A549 (cell line): ENCODE measurements around the gene SRRM1. TPM values are rescaled to one million over a fixed set of nuclear protein-coding genes. Genes with fewer than 3 reads are reported as not detected.

ENCODE experiments used
- ATAC-seq, 2 experiments: fragments of 200-7000 bp in 1 of 2; fragments of >200 bp in 1 of 2; cut with Nextera tagmentation in 1 of 2; cut with Tn5 transposase in 1 of 2; 3 replicates each; pipeline versions ENCODE4 v1.8.0 to v1.9.1; 2018 to 2020; ENCODE audit warnings: mild to moderate bottlenecking in 1 of 2, moderate library complexity in 1 of 2
- CTCF ChIA-PET: fragments of 300-600 bp; sonication (Branson Sonifier 250); formaldehyde crosslinking; extraction: SDS; loops from one replicate; lab custom pipeline; 2021; ENCODE audit warnings: antibody characterized with exemption, inconsistent platforms; lab: Yijun Ruan, JAX
- POLR2A ChIA-PET: fragments of 350-600 bp; formaldehyde crosslinking; extraction: SDS; loops from one replicate; lab custom pipeline; 2021; ENCODE audit warnings: antibody characterized with exemption, inconsistent platforms; lab: Yijun Ruan, JAX
- DNase-seq, 2 experiments: peaks; one replicate each; pipeline versions ENCODE4 v3.0.0 to v3.0.0-alpha.2; 2011 to 2016; ENCODE audit warnings: low read depth in 1 of 2, low spot score in 1 of 2
- FAIRE-seq: peaks from 2 replicates; lab custom pipeline; 2011; peaks lifted over from hg19 to GRCh38; lab: Jason Lieb, UNC
- H3K27ac ChIP-seq, 2 experiments: fragments of >200 bp; sonication (Bioruptor Twin); formaldehyde crosslinking; 3 replicates each; pipeline ENCODE4 v1.5.1; 2016 to 2017
- H3K4me1 ChIP-seq: fragments of >200 bp; sonication (Bioruptor Twin); formaldehyde crosslinking; 3 replicates; pipeline ENCODE4 v1.6.1; 2016
- H3K4me2 ChIP-seq: fragments of >200 bp; sonication (Bioruptor Twin); formaldehyde crosslinking; 3 replicates; pipeline ENCODE4 v1.6.1; 2016
- H3K4me3 ChIP-seq: fragments of >200 bp; sonication (Bioruptor Twin); formaldehyde crosslinking; 3 replicates; pipeline ENCODE4 v1.5.1; 2016
- H3K9me3 ChIP-seq: fragments of >200 bp; sonication (Bioruptor Twin); formaldehyde crosslinking; 3 replicates; pipeline ENCODE4 v1.6.1; 2016
- BHLHE40 ChIP-seq: IDR thresholded peaks from 2 replicates; pipeline ENCODE4 v1.6.1; 2012; ENCODE audit warnings: low read depth, low read length, inconsistent platforms
- CBX8 ChIP-seq: fragments of 200-600 bp; sonication (generic); IDR thresholded peaks from 2 replicates; pipeline ENCODE4 v1.6.1; 2016
- CHD4 ChIP-seq: fragments of 200-600 bp; sonication (generic); IDR thresholded peaks from 2 replicates; pipeline ENCODE4 v1.6.1; 2016; ENCODE audit warnings: antibody characterized with exemption, mild to moderate bottlenecking, borderline replicate concordance
- EHF ChIP-seq: fragments of 250-450 bp; sonication (Bioruptor Pico); IDR thresholded peaks from 2 replicates; pipeline ENCODE4 v1.5.0; 2020; ENCODE audit warnings: mild to moderate bottlenecking
- HEYL ChIP-seq: fragments of 250-450 bp; sonication (Bioruptor Pico); IDR thresholded peaks from 2 replicates; pipeline ENCODE4 v1.8.0; 2021; ENCODE audit warnings: mild to moderate bottlenecking, moderate library complexity
- HOXA7 ChIP-seq: fragments of 250-450 bp; sonication (Bioruptor Pico); IDR thresholded peaks from 2 replicates; pipeline ENCODE4 v1.5.0; 2020; ENCODE audit warnings: mild to moderate bottlenecking, moderate library complexity
- HOXB5 ChIP-seq: fragments of 250-450 bp; sonication (Bioruptor Pico); IDR thresholded peaks from 2 replicates; pipeline ENCODE4 v1.5.0; 2020; ENCODE audit warnings: mild to moderate bottlenecking, moderate library complexity
- PHF8 ChIP-seq: fragments of 200-600 bp; sonication (generic); IDR thresholded peaks from 2 replicates; pipeline ENCODE4 v1.6.1; 2016; ENCODE audit warnings: low read depth, mild to moderate bottlenecking, antibody characterized with exemption, moderate library complexity, borderline replicate concordance
- POLR2A ChIP-seq: IDR thresholded peaks from 2 replicates; pipeline ENCODE4 v1.6.1; 2012; ENCODE audit warnings: mild to moderate bottlenecking, low read length
- RARB ChIP-seq: fragments of 250-450 bp; sonication (Bioruptor Pico); IDR thresholded peaks from 2 replicates; pipeline ENCODE4 v1.8.0; 2021; ENCODE audit warnings: mild to moderate bottlenecking, moderate library complexity
- RCOR1 ChIP-seq: fragments of 150-350 bp; IDR thresholded peaks from 2 replicates; pipeline ENCODE4 v1.6.1; 2014; ENCODE audit warnings: antibody characterized with exemption, low read length, low read depth
- RNF2 ChIP-seq: fragments of 200-600 bp; sonication (generic); IDR thresholded peaks from 2 replicates; pipeline ENCODE4 v1.6.1; 2016; ENCODE audit warnings: low read depth, mild to moderate bottlenecking, antibody characterized with exemption, moderate library complexity, borderline replicate concordance
- ZNF302 ChIP-seq: fragments of 250-450 bp; sonication (Bioruptor Pico); IDR thresholded peaks from 2 replicates; pipeline ENCODE4 v1.9.0; 2021; ENCODE audit warnings: inconsistent platforms, mild to moderate bottlenecking, moderate library complexity
- ZSCAN20 ChIP-seq: fragments of 250-450 bp; sonication (Bioruptor Pico); IDR thresholded peaks from 2 replicates; pipeline ENCODE4 v1.8.0; 2022; ENCODE audit warnings: mild to moderate bottlenecking, moderate library complexity
- WGBS: methylation state at CpG from one replicate; pipeline ENCODE4 v1.1.6; 2017; ENCODE audit errors: missing lambda C conversion rate; 5-methylcytosine and 5-hydroxymethylcytosine counted together
- polyA plus RNA-seq, 4 experiments: library from polyadenylated mRNA; depleted of rRNA in 3 of 4; stranded (reverse); fragments of >200 nt; fragmentation: RNase III in 1 of 4; extraction: RNeasy Plus Mini Kit Qiagen cat#74134 plus additional on column Dnase treatment in 1 of 4; gene quantifications; 2 replicates in 3 of 4; 3 replicates in 1 of 4; pipeline ENCODE4 v1.2.3, GENCODE V29; 2011 to 2017
- TF ChIP-seq, protein P1 (sequence below): fragments of 200-600 bp; sonication (generic); IDR thresholded peaks from 2 replicates; pipeline ENCODE4 v1.6.1; 2016; ENCODE audit warnings: antibody characterized with exemption, mild to moderate bottlenecking, moderate library complexity
- TF ChIP-seq, protein P2 (sequence below): IDR thresholded peaks from 2 replicates; pipeline ENCODE4 v1.6.1; 2012; ENCODE audit warnings: low read depth, borderline replicate concordance
- TF ChIP-seq, protein P3 (sequence below): fragments of 450-650 bp; IDR thresholded peaks from 2 replicates; pipeline ENCODE4 v1.6.1; 2014; ENCODE audit warnings: antibody characterized with exemption
- TF ChIP-seq, protein P4 (sequence below): fragments of 150-350 bp; IDR thresholded peaks from 2 replicates; pipeline ENCODE4 v1.6.1; 2014; ENCODE audit warnings: low read depth, mild to moderate bottlenecking, low read length
- TF ChIP-seq, protein P5 (sequence below): fragments of >200 bp; sonication (Bioruptor Twin); formaldehyde crosslinking; IDR thresholded peaks from 3 replicates; pipeline ENCODE4 v1.5.1; 2016
- TF ChIP-seq, protein P6 (sequence below): fragments of >200 bp; sonication (Bioruptor Twin); formaldehyde crosslinking; IDR thresholded peaks from 2 replicates; pipeline ENCODE4 v1.6.1; 2016

The SRRM1 gene
- polyA plus RNA-seq, 2 of the 4 experiments (the other 2 are of a cell fraction): 59.6 to 72.5 TPM

DNA sequence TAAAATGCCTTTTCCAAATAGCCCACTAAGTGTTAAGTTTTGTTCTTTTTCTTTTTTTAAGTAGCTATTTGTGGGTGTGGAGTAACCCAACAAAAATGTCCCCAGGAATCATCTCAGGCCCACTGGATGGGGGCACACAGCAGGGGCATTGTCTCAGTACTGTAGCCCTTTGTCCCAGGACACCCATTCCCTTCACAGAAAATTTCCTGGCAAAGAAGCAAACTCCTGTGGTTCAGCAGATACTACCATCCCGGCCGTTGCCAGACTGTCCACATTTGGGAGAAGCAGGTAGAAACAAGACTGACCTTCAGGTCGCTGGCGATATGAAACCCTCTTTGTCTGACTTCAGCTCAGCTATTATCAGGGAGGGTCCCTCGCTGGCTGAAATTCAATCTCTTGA is 23.7 kb upstream of the SRRM1 start (continued):
- TF ChIP-seq, protein P1, sequence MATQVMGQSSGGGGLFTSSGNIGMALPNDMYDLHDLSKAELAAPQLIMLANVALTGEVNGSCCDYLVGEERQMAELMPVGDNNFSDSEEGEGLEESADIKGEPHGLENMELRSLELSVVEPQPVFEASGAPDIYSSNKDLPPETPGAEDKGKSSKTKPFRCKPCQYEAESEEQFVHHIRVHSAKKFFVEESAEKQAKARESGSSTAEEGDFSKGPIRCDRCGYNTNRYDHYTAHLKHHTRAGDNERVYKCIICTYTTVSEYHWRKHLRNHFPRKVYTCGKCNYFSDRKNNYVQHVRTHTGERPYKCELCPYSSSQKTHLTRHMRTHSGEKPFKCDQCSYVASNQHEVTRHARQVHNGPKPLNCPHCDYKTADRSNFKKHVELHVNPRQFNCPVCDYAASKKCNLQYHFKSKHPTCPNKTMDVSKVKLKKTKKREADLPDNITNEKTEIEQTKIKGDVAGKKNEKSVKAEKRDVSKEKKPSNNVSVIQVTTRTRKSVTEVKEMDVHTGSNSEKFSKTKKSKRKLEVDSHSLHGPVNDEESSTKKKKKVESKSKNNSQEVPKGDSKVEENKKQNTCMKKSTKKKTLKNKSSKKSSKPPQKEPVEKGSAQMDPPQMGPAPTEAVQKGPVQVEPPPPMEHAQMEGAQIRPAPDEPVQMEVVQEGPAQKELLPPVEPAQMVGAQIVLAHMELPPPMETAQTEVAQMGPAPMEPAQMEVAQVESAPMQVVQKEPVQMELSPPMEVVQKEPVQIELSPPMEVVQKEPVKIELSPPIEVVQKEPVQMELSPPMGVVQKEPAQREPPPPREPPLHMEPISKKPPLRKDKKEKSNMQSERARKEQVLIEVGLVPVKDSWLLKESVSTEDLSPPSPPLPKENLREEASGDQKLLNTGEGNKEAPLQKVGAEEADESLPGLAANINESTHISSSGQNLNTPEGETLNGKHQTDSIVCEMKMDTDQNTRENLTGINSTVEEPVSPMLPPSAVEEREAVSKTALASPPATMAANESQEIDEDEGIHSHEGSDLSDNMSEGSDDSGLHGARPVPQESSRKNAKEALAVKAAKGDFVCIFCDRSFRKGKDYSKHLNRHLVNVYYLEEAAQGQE: no peak
- TF ChIP-seq BHLHE40: no peak
- TF ChIP-seq POLR2A: no peak

DNA sequence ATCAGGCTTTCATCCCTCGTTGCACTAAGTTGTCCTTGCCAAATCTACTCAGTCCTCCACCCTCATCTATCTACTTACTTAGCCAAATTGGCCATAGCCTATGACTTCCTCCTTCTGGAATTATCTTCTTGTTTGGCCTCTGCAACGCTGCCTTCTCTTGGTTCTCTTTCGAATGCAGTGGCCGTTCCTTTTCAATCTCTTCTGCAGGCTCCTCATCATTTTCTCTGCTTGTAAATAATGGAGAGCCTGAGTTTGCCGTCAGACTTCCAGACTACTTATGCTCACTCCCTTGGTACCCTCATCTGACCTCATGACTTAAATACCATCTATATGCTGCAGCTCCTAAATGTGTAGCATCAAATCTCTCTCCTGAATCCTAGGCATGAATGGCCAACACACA is 22.4 kb upstream of the SRRM1 start:
- ATAC-seq (no peak), DNase-seq (no peak), FAIRE-seq (no peak)
- no peaks in the 10 kb centered on the region for H3K4me1 ChIP-seq
- ChIA-PET CTCF (interaction anchor here (1.0 to 1.2 kb wide), 2 partner anchors 15 to 27 kb away, joined by 3 read pairs; no protein-coding TSS in a partner anchor), POLR2A (no interaction called here)
- no peak overlapping the region for H3K4me2 ChIP-seq
- no peak overlapping the region for H3K27ac ChIP-seq
- H3K4me3 ChIP-seq: no peak overlapping the region
- WGBS: 78% methylated on average over 5 of the region's 5 CpGs
- H3K9me3 ChIP-seq: no peaks in the 10 kb centered on the region
- TF ChIP-seq RARB (CRISPR knock-in tag): no peak
- TF ChIP-seq, protein P2, sequence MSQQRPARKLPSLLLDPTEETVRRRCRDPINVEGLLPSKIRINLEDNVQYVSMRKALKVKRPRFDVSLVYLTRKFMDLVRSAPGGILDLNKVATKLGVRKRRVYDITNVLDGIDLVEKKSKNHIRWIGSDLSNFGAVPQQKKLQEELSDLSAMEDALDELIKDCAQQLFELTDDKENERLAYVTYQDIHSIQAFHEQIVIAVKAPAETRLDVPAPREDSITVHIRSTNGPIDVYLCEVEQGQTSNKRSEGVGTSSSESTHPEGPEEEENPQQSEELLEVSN: no peak
- TF ChIP-seq CBX8: no peak
- TF ChIP-seq PHF8: no peak
- TF ChIP-seq RCOR1: no peak
- TF ChIP-seq, protein P3, sequence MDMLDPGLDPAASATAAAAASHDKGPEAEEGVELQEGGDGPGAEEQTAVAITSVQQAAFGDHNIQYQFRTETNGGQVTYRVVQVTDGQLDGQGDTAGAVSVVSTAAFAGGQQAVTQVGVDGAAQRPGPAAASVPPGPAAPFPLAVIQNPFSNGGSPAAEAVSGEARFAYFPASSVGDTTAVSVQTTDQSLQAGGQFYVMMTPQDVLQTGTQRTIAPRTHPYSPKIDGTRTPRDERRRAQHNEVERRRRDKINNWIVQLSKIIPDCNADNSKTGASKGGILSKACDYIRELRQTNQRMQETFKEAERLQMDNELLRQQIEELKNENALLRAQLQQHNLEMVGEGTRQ: no peak
- TF ChIP-seq HOXB5 (CRISPR knock-in tag): no peak
- no peak for TF ChIP-seq ZNF302 (CRISPR knock-in tag)
- TF ChIP-seq, protein P4, sequence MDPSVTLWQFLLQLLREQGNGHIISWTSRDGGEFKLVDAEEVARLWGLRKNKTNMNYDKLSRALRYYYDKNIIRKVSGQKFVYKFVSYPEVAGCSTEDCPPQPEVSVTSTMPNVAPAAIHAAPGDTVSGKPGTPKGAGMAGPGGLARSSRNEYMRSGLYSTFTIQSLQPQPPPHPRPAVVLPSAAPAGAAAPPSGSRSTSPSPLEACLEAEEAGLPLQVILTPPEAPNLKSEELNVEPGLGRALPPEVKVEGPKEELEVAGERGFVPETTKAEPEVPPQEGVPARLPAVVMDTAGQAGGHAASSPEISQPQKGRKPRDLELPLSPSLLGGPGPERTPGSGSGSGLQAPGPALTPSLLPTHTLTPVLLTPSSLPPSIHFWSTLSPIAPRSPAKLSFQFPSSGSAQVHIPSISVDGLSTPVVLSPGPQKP: no peak
- no peak for TF ChIP-seq CHD4
- TF ChIP-seq HEYL (CRISPR knock-in tag): no peak
- TF ChIP-seq, protein P5, sequence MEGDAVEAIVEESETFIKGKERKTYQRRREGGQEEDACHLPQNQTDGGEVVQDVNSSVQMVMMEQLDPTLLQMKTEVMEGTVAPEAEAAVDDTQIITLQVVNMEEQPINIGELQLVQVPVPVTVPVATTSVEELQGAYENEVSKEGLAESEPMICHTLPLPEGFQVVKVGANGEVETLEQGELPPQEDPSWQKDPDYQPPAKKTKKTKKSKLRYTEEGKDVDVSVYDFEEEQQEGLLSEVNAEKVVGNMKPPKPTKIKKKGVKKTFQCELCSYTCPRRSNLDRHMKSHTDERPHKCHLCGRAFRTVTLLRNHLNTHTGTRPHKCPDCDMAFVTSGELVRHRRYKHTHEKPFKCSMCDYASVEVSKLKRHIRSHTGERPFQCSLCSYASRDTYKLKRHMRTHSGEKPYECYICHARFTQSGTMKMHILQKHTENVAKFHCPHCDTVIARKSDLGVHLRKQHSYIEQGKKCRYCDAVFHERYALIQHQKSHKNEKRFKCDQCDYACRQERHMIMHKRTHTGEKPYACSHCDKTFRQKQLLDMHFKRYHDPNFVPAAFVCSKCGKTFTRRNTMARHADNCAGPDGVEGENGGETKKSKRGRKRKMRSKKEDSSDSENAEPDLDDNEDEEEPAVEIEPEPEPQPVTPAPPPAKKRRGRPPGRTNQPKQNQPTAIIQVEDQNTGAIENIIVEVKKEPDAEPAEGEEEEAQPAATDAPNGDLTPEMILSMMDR: no peak
- no peak for TF ChIP-seq BHLHE40
- TF ChIP-seq, protein P6, sequence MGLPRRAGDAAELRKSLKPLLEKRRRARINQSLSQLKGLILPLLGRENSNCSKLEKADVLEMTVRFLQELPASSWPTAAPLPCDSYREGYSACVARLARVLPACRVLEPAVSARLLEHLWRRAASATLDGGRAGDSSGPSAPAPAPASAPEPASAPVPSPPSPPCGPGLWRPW: no peak
- no peak for TF ChIP-seq EHF (CRISPR knock-in tag)
- no peak for TF ChIP-seq RNF2
- TF ChIP-seq HOXA7 (CRISPR knock-in tag): no peak
- TF ChIP-seq ZSCAN20 (CRISPR knock-in tag): no peak
